Omental fat pad (tissue), 4 donors: ENCODE data around the gene PDE12. TPM values are rescaled to one million over a fixed set of nuclear protein-coding genes. Genes with fewer than 3 reads are reported as not detected.

Source experiments
- ATAC-seq: fragments of 150-250 bp; one replicate; pipeline ENCODE4 v1.9.1; 2016; ENCODE audit warnings: mild to moderate bottlenecking, moderate library complexity; ENCODE audit not compliant: low FRiP score
- DNase-seq: peaks from one replicate; pipeline ENCODE4 v3.0.0-alpha.2; 2019; ENCODE audit warnings: low spot score
- total RNA-seq, 4 donors: library from RNA; depleted of rRNA; stranded (reverse); fragments of >200 nt; gene quantifications; one replicate each; pipeline ENCODE4 v1.1.0, GENCODE V29; 2016
- TF ChIP-seq, protein P1 (sequence below), 3 donors: fragments of 450-650 bp; IDR thresholded peaks; one replicate each; pipeline ENCODE4 v1.5.1; 2016 to 2017; ENCODE audit warnings: antibody characterized with exemption in 3 of 3, mild to moderate bottlenecking in 3 of 3, moderate library complexity in 2 of 3

Gene PDE12
- total RNA-seq, 4 donors from 2014 or later = 14.8 to 61.2 (median 21.4) TPM

DNA sequence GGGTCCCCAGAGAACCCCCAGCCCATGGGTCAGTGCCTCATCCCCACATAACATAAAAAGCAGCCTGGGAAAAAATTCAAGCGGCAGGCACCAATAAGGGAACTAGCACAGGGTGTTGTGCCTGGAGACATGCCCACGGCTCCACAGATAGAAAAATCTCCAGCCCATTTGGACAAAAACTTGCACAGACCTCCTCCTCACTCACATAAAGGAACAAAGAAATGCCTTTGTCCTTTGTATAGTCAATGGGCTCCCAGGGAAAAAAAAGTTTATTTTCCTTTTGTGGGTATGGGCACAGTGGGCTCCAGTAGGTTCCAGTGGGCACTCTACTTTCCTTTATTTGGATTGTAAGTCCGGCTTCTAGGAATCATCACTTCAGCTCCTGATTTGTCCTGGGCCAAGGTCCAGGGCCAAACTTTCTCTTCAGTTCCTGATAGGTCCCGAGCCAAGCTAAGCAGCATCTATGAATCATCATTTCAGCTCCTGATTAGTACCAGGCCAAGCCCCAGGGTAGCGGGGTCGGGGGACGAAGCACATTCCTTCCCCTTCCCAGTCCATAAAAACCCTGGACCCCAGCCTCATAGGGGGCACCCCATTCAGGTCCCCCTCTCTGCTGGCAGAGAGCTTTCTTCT lies 10.3 kb upstream of the PDE12 start:
- TF ChIP-seq, protein P1, sequence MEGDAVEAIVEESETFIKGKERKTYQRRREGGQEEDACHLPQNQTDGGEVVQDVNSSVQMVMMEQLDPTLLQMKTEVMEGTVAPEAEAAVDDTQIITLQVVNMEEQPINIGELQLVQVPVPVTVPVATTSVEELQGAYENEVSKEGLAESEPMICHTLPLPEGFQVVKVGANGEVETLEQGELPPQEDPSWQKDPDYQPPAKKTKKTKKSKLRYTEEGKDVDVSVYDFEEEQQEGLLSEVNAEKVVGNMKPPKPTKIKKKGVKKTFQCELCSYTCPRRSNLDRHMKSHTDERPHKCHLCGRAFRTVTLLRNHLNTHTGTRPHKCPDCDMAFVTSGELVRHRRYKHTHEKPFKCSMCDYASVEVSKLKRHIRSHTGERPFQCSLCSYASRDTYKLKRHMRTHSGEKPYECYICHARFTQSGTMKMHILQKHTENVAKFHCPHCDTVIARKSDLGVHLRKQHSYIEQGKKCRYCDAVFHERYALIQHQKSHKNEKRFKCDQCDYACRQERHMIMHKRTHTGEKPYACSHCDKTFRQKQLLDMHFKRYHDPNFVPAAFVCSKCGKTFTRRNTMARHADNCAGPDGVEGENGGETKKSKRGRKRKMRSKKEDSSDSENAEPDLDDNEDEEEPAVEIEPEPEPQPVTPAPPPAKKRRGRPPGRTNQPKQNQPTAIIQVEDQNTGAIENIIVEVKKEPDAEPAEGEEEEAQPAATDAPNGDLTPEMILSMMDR (IDR thresholded peaks at IDR 0.05) = no peak
- peak; percentile 60 for ATAC-seq
- DNase-seq = no peak

DNA sequence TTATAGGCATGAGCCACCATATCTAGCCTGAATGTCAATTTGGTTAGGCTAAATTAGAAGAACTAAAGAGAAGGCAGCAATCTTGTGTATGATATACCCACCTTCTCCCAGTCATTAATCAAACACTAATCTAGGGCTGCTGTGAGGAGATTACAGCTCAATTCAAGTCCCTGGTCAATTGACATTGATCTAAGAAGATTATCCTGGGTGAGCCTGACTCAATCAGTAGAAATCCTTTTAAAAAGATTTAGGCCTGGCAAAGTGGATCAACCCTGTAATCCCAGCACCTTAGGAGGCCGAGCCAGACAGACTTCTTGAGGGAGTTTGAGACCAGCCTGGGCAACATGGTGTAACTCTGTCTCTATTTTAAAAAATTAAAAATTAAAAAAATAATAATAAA lies 9.5 kb upstream of the PDE12 start:
- TF ChIP-seq, protein P1 (IDR thresholded peaks at IDR 0.05) = no peak
- no peak for ATAC-seq

DNA sequence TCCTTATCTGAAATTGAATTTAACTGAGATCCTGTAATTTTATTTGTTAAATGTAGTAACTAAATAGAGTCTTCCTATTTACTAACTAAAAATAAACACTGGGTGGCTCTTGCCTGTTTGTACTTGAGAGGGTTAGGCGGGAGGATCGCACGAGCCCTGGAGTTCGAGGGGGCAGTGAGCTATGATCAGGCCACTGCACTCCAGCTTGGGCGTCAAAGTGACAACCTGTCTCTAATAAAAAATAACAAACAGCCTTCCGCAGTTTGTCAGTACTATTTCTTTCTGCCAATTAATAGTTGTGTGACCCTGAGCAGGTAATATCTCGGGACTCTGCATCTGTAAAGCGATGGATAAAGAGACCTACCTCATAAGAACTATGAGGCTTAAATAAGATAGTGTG lies 768 bp upstream of the PDE12 start:
- TF ChIP-seq, protein P1 (IDR thresholded peaks at IDR 0.05) = no peak

More for the DNA sequence above, 9.5 kb upstream of the PDE12 start:
- DNase-seq = no peak

DNA sequence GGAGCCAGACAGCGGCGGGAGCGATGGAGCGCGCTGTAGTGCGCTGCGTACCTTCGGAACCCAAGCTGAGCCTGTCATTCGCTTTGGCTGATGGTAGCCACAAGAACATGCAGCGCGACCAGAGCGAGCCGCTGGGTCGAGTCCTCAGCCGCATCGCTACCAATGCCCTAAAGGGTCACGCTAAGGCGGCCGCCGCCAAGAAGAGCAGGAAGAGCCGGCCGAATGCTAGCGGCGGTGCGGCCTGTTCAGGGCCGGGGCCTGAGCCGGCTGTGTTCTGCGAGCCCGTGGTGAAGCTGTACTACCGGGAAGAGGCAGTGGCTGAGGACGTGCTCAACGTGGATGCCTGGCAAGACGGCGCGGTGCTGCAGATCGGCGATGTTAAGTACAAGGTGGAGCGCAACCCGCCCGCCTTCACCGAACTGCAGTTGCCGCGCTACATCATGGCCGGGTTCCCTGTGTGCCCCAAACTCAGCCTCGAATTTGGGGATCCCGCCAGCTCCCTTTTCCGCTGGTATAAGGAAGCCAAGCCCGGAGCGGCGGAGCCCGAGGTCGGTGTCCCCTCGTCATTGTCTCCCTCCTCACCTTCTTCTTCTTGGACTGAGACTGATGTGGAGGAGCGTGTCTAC lies 498 bp downstream of the PDE12 start:
- DNase-seq (no peak), ATAC-seq (peak; percentile 41)
- TF ChIP-seq, protein P1 (IDR thresholded peaks at IDR 0.05) = no peak

More for the DNA sequence above, 768 bp upstream of the PDE12 start:
- ATAC-seq (no peak), DNase-seq (no peak)

DNA sequence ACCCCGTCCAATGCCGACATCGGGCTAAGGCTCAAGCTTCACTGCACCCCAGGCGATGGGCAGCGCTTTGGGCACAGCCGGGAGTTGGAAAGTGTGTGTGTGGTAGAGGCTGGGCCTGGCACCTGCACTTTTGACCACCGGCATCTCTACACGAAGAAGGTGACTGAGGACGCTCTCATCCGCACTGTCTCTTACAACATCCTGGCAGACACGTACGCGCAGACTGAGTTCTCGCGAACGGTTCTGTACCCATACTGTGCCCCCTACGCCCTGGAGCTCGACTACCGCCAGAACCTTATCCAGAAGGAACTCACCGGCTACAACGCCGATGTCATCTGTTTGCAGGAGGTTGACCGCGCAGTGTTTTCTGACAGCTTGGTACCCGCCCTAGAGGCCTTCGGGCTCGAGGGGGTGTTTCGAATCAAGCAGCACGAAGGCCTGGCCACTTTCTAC lies 1.0 kb downstream of the PDE12 start:
- DNase-seq = no peak
- TF ChIP-seq, protein P1 (IDR thresholded peaks at IDR 0.05) = no peak
- peak; percentile 26 for ATAC-seq

DNA sequence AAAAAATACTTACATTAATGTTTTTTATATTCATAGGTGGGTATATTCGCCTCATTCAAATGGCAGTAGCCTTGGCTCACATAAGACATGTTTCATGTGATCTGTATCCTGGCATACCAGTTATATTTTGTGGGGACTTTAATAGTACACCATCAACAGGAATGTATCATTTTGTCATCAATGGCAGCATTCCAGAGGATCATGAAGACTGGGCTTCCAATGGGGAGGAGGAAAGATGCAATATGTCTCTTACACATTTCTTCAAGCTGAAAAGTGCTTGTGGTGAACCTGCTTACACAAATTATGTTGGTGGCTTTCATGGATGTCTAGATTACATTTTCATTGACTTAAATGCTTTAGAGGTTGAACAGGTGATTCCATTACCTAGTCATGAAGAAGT lies 3.5 kb downstream of the PDE12 start:
- TF ChIP-seq, protein P1 (IDR thresholded peaks at IDR 0.05) = no peak
- DNase-seq (no peak), ATAC-seq (no peak)
